Measurements from ENCODE around the gene PELI1.

Gene PELI1

GRCh38 chr2:64062840-64063239 lies 81.4 kb downstream of the PELI1 start:
- in situ Hi-C loops (cut with HindIII; ENCODE audit: low pct_ligation_motif_present, low pct_unique_long_range_greater_than_20kb, low sequenced_read_pairs): loop anchor here (25.0 kb wide), 1 partner anchor 249 kb away; no protein-coding TSS in a partner anchor
- DNase-seq: no peak

GRCh38 chr2:64059270-64059669 lies 85.0 kb downstream of the PELI1 start:
- in situ Hi-C loops (cut with HindIII; ENCODE audit: low pct_ligation_motif_present, low pct_unique_long_range_greater_than_20kb, low sequenced_read_pairs): loop anchor here (25.0 kb wide), 1 partner anchor 253 kb away; no protein-coding TSS in a partner anchor
- no peak for DNase-seq

GRCh38 chr2:64056021-64056420 lies 88.2 kb downstream of the PELI1 start:
- no peak for DNase-seq
- in situ Hi-C loops (cut with HindIII; ENCODE audit: low pct_ligation_motif_present, low pct_unique_long_range_greater_than_20kb, low sequenced_read_pairs): loop anchor here (25.0 kb wide), 1 partner anchor 256 kb away; no protein-coding TSS in a partner anchor

GRCh38 chr2:64054161-64054915 lies 89.9 kb downstream of the PELI1 start:
- in situ Hi-C loops (cut with HindIII; ENCODE audit: low pct_ligation_motif_present, low pct_unique_long_range_greater_than_20kb, low sequenced_read_pairs): loop anchor here (25.0 kb wide), 1 partner anchor 258 kb away; no protein-coding TSS in a partner anchor
- no peak for DNase-seq

- no peak for DNase-seq
- in situ Hi-C loops (cut with HindIII; ENCODE audit: low pct_ligation_motif_present, low pct_unique_long_range_greater_than_20kb, low sequenced_read_pairs): loop anchor here (25.0 kb wide), 1 partner anchor 260 kb away; no protein-coding TSS in a partner anchor
Observed at GRCh38 chr2:64052463-64053241, 91.6 kb downstream of the PELI1 start.

GRCh38 chr2:64049633-64050220 lies 94.5 kb downstream of the PELI1 start:
- peak; percentile 73 for DNase-seq
- in situ Hi-C loops (cut with HindIII; ENCODE audit: low pct_ligation_motif_present, low pct_unique_long_range_greater_than_20kb, low sequenced_read_pairs): loop anchor here (25.0 kb wide), 1 partner anchor 263 kb away; no protein-coding TSS in a partner anchor

GRCh38 chr2:64045938-64046337 lies 98.3 kb downstream of the PELI1 start:
- no peak for DNase-seq
- in situ Hi-C loops (cut with HindIII; ENCODE audit: low pct_ligation_motif_present, low pct_unique_long_range_greater_than_20kb, low sequenced_read_pairs): no loop called here

Measured in ACHN (cell line).